Measurements from ENCODE around the gene PRRC2B.
"Not testable (repeated sequence)": the region's sequence is repeated elsewhere in the genome, so short reads cannot be mapped to it uniquely, and the experiment has no call there.

The PRRC2B gene

GRCh38 chr9:131391020-131391419, 2.9 kb upstream of the PRRC2B start:
- DNase-seq (ENCODE audit: low read depth): no peak
- H3K4me3 ChIP-seq (ENCODE audit: low read length): no peak overlapping the region
- TF ChIP-seq, protein P1, sequence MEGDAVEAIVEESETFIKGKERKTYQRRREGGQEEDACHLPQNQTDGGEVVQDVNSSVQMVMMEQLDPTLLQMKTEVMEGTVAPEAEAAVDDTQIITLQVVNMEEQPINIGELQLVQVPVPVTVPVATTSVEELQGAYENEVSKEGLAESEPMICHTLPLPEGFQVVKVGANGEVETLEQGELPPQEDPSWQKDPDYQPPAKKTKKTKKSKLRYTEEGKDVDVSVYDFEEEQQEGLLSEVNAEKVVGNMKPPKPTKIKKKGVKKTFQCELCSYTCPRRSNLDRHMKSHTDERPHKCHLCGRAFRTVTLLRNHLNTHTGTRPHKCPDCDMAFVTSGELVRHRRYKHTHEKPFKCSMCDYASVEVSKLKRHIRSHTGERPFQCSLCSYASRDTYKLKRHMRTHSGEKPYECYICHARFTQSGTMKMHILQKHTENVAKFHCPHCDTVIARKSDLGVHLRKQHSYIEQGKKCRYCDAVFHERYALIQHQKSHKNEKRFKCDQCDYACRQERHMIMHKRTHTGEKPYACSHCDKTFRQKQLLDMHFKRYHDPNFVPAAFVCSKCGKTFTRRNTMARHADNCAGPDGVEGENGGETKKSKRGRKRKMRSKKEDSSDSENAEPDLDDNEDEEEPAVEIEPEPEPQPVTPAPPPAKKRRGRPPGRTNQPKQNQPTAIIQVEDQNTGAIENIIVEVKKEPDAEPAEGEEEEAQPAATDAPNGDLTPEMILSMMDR (conservative IDR thresholded peaks at IDR 0.05; ENCODE audit: low read depth, low read length): no peak

- no peak for DNase-seq (ENCODE audit: low read depth)
- TF ChIP-seq, protein P1 (conservative IDR thresholded peaks at IDR 0.05; ENCODE audit: low read depth, low read length): no peak
- no peak overlapping the region for H3K4me3 ChIP-seq (ENCODE audit: low read length)
Measured at GRCh38 chr9:131391504-131391903, 2.4 kb upstream of the PRRC2B start.

DNA sequence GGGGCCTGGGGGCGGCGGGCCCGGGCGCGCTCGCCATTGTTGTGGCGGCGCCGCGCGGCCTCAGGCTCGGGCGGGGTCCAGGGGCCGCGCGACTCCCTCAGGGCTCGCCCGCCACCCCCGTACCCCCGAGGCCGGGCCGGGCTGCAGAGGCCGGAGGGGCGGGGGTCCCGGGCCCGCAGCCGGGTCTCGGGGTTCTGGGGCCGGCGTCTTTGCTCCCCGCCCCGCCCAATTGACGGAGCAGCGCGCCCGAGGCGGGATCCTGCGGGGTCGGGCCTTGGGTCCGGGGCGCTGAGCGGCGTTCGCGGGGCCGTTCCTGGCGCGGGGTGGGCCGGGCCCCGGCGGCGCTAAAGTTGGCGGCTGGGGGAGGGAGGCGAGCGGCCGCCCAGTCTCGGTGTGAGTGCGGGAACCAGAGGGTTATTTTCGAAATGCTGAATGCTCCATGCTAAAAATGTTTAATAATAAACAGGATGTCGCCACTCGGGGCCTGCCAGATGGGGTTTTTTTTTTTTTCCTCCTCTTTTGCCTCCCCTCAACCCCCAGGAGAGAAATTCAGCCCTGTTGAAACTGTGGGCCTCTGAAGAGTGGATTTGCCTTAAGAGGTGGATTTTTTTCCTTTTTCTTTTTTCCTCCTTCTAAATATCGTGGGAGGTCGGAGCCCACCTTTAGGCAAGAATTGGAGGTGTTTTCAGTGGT, 724 bp downstream of the PRRC2B start:
- TF ChIP-seq, protein P1 (conservative IDR thresholded peaks at IDR 0.05; ENCODE audit: low read depth, low read length): no peak
- H3K4me3 ChIP-seq (ENCODE audit: low read length): peak overlapping the region; percentile 91
- no peak for DNase-seq (ENCODE audit: low read depth)

DNA sequence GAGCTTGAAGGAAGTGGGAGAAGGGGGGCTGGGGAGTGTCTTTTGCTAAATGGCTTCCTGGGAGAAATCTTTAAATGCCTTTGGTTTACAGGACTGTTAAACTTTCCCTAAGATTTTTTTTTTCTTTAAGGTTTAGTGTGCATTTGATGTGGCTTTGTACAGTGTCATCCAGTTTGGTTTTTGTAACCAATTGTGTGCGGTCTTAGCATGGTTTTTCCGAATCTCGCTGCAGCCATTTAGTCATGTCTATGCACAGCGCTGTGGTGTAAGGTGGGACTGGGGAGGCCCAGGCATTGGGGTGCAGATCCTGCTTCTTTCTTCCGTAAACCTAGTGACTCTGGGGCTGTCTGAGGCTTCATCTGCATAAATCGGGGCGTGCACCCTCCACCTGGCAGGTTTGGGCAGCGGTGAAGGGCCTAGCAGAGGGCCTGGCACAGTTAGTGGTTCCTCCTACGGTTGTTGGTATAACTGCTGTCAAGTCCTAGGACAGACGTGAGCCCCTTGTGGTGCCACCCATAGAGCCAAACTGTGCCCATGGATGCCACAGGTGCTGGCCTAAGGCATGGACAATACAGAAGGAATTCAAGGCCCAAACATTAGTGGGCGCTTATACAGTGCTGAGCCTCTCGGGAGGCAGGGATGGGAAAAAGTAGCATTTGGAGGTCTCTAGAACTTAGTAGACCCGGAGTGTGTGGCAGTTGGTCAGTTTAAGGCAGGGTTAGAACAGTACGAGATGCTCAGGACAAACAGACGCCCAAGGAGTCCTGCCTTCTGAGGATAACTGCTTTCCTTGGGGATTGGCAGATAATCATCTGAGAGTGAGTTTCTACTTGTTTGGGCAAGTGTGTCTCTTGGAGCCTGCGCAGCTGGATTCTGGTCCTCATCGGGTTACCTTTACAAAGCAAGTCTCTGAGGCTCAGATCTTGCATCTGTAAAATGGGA, 1.5 kb downstream of the PRRC2B start:
- H3K4me3 ChIP-seq (ENCODE audit: low read length): peak overlapping the region; percentile 91
- DNase-seq (ENCODE audit: low read depth): no peak
- TF ChIP-seq, protein P1 (conservative IDR thresholded peaks at IDR 0.05; ENCODE audit: low read depth, low read length): peak; percentile 8

GRCh38 chr9:131396099-131396479, 2.2 kb downstream of the PRRC2B start:
- peak overlapping the region; percentile 91 for H3K4me3 ChIP-seq (ENCODE audit: low read length)

GRCh38 chr9:131396626-131397025, 2.7 kb downstream of the PRRC2B start:
- DNase-seq (ENCODE audit: low read depth): no peak
- peak overlapping the region; percentile 42 for H3K4me3 ChIP-seq (ENCODE audit: low read length)
- TF ChIP-seq, protein P1 (conservative IDR thresholded peaks at IDR 0.05; ENCODE audit: low read depth, low read length): no peak

More at GRCh38 chr9:131396099-131396479, 2.2 kb downstream of the PRRC2B start:
- DNase-seq (ENCODE audit: low read depth): not testable (repeated sequence)

- TF ChIP-seq, protein P1 (conservative IDR thresholded peaks at IDR 0.05; ENCODE audit: low read depth, low read length): no peak
- H3K4me3 ChIP-seq (ENCODE audit: low read length): peak overlapping the region; percentile 42
- DNase-seq (ENCODE audit: low read depth): no peak
Measured at GRCh38 chr9:131397100-131397790, 3.4 kb downstream of the PRRC2B start.
